GM21786 (cell line): ENCODE data around the gene CLCF1.
"Not testable (repeated sequence)": the region's sequence is repeated elsewhere in the genome, so short reads cannot be mapped to it uniquely, and the experiment has no call there.

Experiments
- ATAC-seq: cut with Tn5 transposase; IDR thresholded peaks from one replicate; pipeline ENCODE4 v1.9.1; 2021; ENCODE audit not compliant: unreplicated experiment

CLCF1 gene

DNA sequence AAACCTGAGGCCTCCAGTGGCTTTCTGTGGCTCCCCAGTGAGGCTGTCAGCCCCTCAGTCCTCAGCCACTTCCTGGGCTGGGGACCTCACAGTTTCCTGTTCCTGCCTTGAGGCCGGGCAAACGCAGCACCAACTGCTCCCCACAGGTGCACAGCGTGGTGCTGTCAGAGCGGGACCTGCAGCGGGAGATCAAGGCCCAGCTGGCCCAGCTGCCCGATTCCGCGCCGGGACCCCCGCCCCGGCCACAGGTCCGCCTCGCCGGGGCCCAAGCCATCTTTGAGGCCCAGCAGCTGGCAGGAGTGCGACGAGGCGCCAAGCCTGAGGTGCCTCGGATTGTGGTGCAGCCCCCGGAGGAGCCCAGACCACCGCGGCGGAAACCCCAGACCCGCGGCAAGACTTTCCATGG is 35.9 kb upstream of the CLCF1 start:
- no peak for ATAC-seq

DNA sequence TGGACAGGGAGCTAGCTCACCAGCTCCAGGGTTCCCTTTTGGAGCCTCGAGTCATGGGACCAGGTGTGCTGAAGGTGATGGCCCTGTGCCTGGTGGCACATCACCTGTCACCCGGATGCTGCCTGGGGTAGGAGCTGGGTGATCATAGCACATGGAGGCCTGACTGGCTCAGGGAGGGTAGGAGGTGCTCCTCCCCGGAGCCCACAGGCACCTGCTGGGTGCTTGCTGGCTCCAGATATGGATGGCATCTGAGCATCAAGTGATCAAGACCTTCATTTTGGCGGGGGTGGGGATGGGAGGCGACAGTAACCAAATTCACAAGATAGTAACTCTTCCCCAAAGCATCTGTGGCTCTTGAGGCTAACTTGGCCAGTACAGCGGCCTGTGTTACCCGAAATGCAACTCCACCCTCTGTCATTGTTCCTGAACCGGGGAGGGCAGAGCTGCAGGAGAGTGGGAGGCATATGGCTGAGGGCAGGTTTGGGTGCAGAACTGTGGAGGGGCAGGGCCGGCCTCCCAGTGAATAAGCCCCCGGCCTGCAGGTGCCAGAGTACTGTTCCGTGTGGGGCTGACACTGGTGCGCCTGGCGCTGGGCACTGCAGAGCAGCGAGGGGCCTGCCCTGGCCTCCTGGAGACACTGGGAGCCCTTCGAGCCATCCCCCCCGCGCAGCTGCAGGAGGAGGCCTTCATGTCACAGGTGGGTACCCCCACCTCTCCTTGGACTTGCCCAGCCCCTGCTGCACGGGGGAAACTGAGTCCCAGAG is 35.2 kb upstream of the CLCF1 start:
- no peak for ATAC-seq

DNA sequence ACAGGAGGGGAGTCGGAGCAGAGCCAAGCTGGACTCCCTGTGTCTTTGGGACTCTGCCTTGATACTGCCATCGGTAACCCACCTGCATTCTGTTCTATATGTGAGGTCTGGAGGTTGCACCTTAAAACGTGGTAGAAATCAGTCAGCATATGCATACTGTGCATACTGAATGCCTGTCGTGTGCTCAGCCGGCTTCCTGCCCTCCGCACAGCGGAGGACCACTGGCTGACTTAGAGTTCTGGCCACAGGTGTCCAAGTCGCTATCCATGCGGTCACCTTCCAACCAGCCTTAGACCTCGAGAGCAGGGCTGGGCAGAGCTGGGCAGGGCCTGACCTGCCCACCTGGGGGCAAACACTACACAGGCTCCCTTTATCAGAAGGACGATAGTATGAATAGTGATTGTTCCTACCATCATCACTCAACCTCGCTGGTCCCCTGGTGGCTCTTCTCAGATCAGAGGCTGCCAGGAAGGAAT is 34.3 kb upstream of the CLCF1 start:
- ATAC-seq = no peak

DNA sequence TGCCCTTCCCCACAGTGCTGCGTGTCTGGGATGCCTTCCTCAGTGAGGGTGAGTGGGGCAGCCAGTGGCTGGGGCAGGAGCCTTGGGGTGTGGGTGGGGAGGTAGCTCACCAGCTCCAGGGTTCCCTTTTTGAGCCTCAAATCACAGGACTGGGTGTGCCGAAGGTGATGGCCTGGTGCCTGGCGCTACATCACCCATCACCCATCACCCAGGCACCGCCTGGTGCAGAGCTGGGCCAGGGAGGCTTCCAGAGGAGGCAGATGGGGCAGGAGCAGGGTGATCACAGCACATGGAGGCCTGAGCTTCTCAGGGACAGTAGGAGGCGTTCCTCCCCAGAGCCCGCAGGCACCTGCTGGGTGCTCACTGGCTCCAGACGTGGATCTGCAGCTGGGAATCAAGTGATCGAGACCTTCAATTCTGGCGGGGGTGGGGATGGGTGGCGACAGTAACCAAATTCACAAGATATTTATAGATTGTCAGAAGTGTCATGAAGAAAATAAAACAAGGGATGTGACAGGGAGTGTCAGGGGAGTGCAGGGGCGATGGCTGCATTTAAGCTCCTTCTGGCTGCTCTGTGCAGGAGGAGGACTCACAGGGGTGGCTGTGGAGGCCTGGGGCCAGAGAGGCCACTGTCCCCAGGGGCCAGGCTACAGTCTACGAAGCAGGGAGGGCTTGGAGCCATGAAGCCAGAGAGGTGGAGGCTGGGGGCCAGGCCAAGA is 33.7 kb upstream of the CLCF1 start:
- ATAC-seq = no peak

DNA sequence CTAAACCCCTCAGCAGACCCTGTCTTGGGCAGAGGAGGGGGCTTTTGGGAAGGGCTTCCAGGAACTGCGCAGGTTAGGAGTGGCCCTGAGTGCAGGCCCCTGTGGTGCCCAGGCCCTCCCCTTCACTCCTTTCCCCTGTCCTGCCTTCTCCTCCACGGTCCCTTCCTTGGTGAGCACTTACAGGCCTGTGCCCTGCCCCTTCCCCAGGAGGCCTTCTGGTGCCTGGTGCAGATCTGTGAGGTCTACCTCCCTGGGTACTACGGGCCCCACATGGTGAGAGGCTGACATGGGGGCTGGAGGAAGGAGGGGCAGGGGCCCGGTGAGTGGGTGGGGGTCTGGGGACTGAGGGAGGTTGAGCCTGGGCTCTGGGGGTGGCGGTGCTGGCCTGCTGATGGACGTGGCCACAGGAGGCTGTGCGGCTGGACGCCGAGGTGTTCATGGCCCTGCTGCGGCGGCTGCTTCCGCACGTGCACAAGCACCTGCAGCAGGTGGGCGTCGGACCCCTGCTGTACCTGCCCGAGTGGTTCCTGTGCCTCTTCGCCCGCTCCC is 33.1 kb upstream of the CLCF1 start:
- no peak for ATAC-seq

DNA sequence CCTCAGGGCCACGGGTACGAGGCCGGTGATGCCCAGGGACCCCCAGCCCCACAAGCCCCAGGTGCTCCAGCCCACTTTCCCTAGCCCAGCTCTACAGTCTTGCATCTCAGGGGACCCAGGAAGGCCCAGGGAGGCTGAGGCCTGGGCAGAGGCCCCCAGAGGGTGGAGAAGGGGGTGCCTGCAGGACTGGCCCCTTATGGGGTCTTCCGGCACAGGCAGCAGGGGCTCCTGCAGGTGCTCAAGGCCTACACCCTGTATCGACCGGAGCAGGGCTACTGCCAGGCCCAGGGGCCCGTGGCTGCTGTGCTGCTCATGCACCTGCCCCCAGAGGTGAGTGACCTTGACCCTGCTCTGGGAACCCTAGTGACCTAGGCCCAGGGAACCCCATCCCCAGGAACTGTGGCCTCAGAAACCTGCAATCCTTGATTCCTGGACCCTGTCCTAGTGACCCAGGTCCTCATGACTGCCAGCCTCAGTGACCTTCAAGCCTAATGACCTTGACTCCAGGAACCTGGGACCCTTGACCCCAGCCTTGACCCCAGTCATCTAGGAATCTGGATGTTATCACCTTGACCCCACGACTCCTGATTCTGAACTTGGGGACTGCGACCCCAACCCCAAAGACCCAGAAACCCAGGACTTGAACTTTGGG is 32.4 kb upstream of the CLCF1 start:
- ATAC-seq = no peak

DNA sequence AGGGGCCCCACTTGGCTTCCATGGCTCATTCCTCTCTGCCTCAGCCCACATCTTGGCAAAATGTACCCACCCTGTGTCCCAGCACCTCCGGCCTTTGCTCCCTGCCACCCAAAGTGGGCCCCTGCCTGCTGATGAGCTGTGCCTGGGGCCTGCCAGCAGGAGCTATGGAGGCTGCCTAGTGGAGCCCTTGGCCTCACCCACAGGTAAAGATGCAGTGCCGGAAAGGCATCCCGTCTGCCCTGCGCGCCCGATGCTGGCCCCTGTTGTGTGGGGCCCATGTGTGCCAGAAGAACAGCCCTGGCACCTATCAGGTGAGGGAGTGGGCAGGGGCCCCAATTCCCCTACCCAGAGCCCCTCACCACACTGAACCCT is 31.8 kb upstream of the CLCF1 start:
- ATAC-seq = no peak

DNA sequence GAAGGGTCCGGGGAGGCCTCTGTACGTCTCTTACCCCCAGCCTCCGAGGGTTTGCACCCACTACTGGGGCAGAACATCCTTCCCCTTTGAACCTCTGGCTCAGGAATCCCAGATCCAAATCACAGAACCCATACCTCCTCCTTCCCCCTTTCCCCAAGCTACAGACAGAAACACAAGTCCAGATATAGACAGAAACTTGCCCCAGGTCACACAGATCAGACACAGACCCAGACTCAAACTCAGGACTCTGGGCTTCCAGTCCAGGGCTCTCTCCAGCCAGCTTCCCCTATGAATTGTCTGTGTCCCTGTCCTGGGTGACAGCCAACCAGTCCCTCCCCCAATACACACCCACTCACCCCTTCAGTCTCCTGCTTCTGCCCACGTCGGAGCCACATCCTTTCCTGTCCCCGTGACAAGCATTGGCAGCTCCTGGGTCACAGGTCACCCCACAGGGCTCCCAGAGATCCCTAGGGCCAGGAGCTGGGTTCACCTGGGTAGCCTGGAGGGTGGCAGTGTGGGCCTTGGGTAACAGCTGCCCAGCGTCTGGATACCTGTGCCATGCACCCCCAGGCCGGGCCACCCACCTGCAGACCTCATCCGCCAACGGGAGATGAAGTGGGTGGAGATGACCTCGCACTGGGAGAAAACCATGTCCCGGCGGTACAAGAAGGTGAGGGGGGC is 31.3 kb upstream of the CLCF1 start:
- ATAC-seq = no peak

DNA sequence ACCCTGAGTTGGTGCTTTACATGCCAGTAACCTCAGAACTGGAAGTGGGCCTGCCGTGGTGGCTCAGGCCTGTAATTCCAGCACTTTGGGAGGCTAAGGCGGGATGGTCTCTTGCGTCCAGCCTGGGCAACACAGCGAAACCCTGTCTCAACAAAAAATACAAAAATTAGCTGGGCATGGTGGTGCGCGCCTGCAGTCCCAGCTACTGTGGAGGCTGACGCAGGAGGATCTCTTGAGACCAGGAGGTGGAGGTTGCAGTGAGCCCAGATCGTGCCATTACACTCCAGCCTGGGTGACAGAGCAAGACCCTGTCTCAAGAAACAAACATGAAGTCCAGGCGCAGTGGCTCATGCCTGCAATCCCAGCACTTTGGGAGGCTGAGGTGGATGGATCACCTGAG is 29.7 kb upstream of the CLCF1 start:
- not testable (repeated sequence) for ATAC-seq

DNA sequence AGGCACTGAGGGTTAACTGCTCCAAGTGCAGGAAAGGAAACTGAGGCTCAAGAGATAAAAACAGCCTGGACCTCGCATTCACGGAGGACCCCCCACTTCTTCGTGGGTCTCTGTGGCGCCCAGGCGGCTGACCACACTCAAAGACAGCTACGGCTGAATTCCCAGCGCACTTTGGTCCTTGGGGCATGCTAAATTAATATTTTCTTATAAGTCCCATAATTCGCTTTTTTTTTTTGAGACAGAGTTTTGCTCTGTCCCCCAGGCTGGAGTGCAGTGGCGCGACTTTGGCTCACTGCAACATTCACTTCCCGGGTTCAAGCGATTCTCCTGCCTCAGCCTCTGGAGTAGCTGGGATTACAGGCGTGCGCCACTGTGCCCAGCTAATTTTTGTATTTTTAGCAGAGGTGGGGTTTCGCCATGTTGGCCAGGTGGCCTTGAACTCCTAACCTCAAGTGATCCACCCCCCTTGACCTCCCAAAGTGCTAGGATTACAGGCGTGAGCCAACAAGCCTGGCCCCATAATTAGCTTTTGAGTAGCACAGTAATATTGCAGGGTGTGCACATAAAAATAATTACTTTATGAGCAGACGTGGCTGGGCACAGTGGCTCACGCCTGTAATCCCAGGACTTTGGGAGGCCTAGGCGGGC is 28.9 kb upstream of the CLCF1 start:
- not testable (repeated sequence) for ATAC-seq

DNA sequence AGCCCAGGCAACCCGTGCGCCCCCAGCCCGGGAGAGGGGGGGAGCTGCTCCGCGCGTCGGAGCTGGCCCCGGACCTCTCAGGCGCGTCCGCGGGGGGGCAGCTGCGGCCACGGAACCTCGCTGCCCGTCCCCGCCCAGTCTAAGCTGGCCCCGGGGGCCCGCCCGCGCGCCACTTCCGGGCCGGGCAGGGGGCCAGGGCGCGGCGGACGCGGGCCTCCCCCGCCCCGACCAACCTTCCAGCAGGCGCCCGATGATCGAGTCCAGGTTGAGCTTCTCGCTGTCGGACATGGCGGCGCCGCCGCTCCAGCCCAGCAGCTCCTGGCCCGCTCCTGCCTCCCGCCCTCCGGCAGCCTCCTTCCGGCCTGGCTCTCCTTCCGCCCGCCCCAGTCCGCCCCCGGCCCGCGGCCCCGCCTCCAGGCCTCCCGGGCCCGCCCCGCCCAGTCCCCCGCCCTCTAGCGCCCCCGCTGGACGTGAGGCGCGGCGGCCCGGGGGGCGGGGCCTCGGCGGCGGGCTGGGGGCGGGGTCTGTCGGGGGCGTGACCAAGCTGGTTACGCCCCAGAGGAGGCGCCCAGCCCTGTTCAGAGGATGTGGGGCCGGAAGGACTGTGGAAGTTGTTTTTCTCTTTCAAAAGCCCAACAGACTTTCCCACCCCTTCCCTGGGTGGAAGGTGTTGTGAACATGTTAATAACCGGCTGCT is 28.2 kb upstream of the CLCF1 start, which contains the start of gene PPP1CA:
TSS of gene PPP1CA (minus strand) at position 364 of the 697 bp plus-strand sequence. CDS start at position 288, 76 bp downstream.
- peak; percentile 52 for ATAC-seq

DNA sequence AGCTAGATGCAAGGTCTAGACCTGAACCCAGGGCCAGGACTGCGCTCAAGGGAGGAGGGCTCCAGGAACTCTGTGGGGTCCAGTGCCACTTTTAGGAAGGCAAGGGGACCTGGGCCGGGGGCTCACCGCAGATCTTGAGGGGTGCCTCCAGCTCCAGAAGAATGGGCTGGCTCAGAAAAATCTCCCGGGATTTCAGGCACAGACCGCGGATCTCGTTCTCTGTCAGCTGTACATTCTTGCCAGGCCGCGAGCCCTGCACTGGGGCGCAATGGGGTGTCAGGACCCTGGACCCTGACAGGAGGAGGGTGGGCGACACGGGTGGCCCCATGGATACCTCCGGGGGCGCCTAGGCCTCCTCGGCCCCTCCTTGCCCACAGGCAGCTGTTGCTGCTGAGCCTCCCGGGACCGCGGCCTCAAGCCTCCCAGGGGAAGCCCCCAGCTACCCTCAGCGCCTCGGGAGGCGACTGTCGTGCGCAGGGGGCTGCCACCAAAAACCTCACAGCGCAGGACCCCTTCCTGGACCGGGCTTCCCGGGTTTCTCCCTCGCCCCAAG is 27.6 kb upstream of the CLCF1 start:
- peak; percentile 16 for ATAC-seq

DNA sequence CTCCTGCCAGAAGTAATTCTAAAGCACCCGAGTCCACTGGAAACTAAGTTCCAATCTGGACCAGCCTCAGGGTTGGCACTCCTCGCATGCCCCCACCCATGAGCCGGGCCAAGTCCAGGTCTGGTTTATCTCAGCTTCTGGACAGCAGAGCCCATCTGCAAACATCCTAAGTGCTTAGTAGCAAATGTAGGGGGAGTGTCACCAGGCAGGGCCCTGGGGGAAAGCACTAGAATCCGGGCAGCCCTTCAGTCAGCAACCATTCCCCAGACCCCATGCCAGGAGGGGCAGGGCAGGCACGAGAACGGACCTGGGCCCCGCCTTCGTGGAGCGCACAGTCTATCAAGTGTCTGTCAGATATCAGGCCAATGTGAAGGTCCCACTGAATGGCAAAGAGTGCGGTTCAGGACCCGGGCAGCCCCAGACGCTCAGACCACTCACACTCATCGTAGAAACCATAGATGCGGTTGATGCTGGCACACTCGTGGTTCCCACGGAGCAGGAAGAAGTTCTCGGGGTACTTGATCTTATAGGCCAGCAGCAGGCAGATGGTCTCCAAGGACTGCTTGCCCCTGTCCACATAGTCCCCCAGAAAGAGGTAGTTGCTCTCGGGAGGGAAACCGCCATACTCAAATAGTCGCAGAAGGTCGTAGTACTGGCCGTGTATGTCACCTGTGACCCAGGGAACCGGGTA is 27.0 kb upstream of the CLCF1 start:
- no peak for ATAC-seq

DNA sequence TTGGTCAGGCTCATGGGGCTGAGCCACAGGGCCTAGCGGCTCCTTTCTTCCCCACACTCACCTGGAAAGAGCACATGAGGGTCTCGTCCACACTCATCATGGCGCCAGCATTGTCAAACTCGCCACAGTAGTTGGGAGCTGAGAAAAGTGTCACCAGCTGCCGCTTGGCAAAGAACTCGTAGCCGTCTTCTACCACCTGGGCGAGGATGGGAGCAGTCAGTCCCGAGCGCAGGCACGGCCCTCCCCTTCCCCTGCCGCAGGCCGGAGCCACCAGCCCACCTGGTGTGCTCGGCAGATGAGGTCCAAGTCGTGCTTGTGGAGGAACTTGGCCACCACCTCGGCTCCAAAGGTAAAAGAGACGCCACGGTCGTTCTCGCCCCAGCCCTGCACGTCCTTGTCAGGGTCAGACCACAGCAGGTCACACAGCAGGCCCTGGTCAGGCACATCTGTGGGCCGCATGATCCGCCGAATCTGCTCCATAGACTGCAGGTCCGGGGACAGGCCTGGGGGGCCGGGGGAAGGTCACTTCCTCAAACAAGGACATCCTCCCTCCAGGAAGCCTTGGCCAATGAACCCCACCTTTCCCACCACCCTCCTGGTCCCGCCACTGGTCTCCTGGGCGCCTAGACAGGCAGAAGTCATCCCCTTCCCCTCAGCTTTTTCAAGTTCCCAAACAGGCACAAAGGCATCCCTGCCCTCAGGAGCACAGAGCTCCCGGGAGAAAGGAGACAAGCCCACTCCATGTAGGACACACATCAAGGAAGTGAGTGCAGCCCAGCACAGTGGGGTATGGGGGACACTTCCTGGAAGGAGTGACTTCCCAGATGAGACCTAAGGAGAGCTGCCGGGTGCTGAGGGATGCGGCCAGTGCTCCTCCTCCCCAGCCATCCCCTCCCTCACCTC is 25.5 kb upstream of the CLCF1 start:
- no peak for ATAC-seq

DNA sequence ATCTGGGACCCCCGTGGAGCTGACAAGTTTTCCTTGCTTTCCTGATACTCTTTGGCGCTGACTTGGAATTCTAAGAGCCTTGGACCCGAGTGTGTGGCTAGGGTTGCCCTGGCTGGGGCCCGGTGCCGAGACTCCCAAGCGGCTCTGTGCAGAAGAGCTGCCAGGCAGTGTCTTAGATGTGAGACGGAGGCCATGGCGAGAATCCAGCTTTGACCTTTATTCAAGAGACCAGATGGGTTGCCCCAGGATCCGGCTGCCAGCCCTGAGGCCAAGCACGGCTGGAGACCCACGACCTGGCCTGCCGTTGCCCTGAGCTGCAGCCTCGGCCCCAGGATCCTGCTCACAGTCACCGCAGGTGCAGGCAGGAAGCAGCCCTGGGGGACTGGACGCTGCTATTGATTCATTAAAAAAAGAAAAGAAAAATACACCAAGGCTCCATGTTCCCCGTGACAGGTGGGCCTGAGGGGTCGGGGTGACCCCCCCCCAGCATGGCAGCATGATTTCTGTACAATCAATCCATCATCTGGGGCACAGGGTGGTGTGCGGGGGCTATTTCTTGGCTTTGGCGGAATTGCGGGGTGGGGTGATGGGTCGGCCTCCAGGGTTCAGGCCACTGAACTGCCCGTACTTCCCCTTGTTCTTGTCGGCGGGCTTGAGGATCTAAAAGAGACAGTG is 24.7 kb upstream of the CLCF1 start:
- no peak for ATAC-seq

DNA sequence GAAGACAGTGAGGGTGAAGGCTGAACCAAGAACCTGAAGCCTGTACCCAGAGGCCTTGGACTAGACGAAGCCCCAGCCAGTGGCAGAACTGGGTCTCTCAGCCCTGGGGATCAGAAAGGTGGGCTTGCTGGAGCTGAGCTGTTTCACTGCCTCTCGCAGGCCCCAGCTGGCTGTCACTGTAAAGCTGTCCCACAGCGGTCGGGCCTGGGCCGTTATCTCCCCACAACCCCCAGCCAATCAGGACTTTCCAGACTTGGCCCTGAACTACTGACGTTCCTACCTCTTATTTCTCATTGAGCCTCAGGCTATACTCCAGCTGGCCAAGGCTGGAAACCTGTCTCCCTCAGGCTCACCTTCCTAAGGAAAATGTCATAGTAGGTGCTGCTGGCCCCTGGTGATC is 24.1 kb upstream of the CLCF1 start:
- ATAC-seq = no peak

DNA sequence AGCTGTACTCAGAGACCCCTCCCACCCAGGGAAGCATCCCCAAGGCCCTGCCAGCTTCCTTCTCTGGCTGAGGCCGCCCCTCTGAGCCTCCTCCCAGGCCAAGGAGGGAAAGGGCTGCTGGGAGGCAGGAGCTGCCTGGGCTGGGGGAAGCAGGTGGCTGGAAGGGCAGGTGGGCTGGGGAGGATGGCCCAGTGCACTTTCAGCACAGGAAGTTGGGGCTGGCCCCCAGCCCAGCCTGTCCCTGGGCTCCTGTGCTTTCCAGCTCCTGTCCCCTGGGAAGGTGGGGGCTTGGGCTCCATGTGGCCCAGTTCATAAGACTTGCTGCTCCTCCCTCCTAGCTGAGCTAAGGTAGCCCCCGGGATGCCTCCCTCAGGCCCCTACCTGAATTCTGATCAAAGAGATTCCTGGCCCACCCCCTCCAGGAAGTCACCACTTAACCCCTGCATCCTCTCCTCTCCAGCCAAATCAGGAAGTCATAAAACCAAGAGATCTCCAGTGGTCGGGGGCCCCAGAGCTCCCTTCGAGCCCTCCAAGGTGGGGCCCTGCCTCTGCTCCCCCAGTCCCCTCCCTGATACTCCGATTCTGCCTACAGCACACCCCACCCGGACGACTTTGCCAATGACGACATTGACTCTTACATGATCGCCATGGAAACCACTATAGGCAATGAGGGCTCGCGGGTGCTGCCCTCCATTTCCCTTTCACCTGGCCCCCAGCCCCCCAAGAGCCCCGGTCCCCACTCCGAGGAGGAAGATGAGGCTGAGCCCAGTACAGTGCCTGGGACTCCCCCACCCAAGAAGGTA is 23.4 kb upstream of the CLCF1 start:
- ATAC-seq = no peak
